ENCODE data around the gene PRPF6. TPM values are rescaled to one million over a fixed set of nuclear protein-coding genes. Genes with fewer than 3 reads are reported as not detected.
A peak's percentile ranks its signal among the peaks of the same experiment; 100 is the strongest.

Gene PRPF6
- total and polyA plus RNA-seq, 2 of the 13 experiments (the other 11 are each of a cell fraction or from before 2014, with no cell fraction given): 63.7 to 101 TPM

GRCh38 chr20:63955827-63956663 is 24.9 kb upstream of the PRPF6 start, which contains the start of gene UCKL1 (continued):
- TF ChIP-seq SYNCRIP (IDR thresholded peaks at IDR 0.05; ENCODE audit: insufficient read depth, low read depth, low read length): no peak
- TF ChIP-seq TEAD2 (CRISPR knock-in tag; IDR thresholded peaks at IDR 0.05): peak; percentile 98
- peak; percentile 95; the same call in 1 of the 2 replicates for TF ChIP-seq RXRB (CRISPR knock-in tag; IDR thresholded peaks at IDR 0.05; ENCODE audit: borderline replicate concordance)
- peak; percentile 100 for TF ChIP-seq AKAP8 (CRISPR knock-in tag; IDR thresholded peaks at IDR 0.05)
- peak; percentile 72 for TF ChIP-seq ETV5 (CRISPR knock-in tag; IDR thresholded peaks at IDR 0.05; ENCODE audit: borderline replicate concordance)
- peak; percentile 98 for TF ChIP-seq ZNF691 (CRISPR knock-in tag; IDR thresholded peaks at IDR 0.05; ENCODE audit: borderline replicate concordance, low read depth)
- TF ChIP-seq PRDM15 (CRISPR knock-in tag; IDR thresholded peaks at IDR 0.05): peak; percentile 84
- peak; percentile 87 for TF ChIP-seq ZNF274 (CRISPR knock-in tag; IDR thresholded peaks at IDR 0.05)
- peak; percentile 94 for TF ChIP-seq SMYD3 (CRISPR knock-in tag; IDR thresholded peaks at IDR 0.05)
- TF ChIP-seq XBP1 (CRISPR knock-in tag; IDR thresholded peaks at IDR 0.05): peak; percentile 85; the same call in 1 of the 2 replicates
- TF ChIP-seq ATF7 (IDR thresholded peaks at IDR 0.05): no peak
- peak; percentile 84 for TF ChIP-seq ATF7 (CRISPR knock-in tag; IDR thresholded peaks at IDR 0.05)
- TF ChIP-seq KLF6 (CRISPR knock-in tag; IDR thresholded peaks at IDR 0.05): peak; percentile 100
- TF ChIP-seq GPBP1L1 (CRISPR knock-in tag; IDR thresholded peaks at IDR 0.05): no peak
- peak; percentile 89; the same call in 1 of the 2 replicates for TF ChIP-seq ARID2 (CRISPR knock-in tag; IDR thresholded peaks at IDR 0.05; ENCODE audit: borderline replicate concordance)
- TF ChIP-seq CREM (IDR thresholded peaks at IDR 0.05): peak; percentile 98
- TF ChIP-seq CREM (CRISPR knock-in tag; IDR thresholded peaks at IDR 0.05): no peak
- peak; percentile 97 for TF ChIP-seq MYC (CRISPR knock-in tag; IDR thresholded peaks at IDR 0.05; ENCODE audit: borderline replicate concordance)
- peak; percentile 91 for TF ChIP-seq HIVEP1 (CRISPR knock-in tag; IDR thresholded peaks at IDR 0.05)
- TF ChIP-seq NFKBIZ (CRISPR knock-in tag; IDR thresholded peaks at IDR 0.05): peak; percentile 85
- peak; percentile 99 for TF ChIP-seq IKZF4 (CRISPR knock-in tag; IDR thresholded peaks at IDR 0.05; ENCODE audit: borderline replicate concordance, low read depth, not compliant biosample characterization)
- no peak for TF ChIP-seq CCAR2 (optimal IDR thresholded peaks at IDR 0.05; ENCODE audit: low read depth, low read length)
- TF ChIP-seq FLYWCH1 (CRISPR knock-in tag; IDR thresholded peaks at IDR 0.05): 0 out of 2 replicates have a peak, but pooled peaks have one; percentile 36
- peak; percentile 69 for TF ChIP-seq NFYB (CRISPR knock-in tag; IDR thresholded peaks at IDR 0.05)
- TF ChIP-seq MBNL3 (CRISPR knock-in tag; conservative IDR thresholded peaks at IDR 0.05): 0 out of 2 replicates have a peak, but pooled peaks have one; percentile 55
- peak; percentile 52 for TF ChIP-seq ZNF441 (CRISPR knock-in tag; IDR thresholded peaks at IDR 0.05; ENCODE audit: borderline replicate concordance)

Data from HepG2 (cell line).